Measurements from ENCODE around the gene OPA3. TPM values are rescaled to one million over a fixed set of nuclear protein-coding genes. Genes with fewer than 3 reads are reported as not detected.
A peak's percentile ranks its signal among the peaks of the same experiment; 100 is the strongest.

Gene OPA3
- total RNA-seq, 1 donor from 2014 or later = 14.8 TPM

DNA sequence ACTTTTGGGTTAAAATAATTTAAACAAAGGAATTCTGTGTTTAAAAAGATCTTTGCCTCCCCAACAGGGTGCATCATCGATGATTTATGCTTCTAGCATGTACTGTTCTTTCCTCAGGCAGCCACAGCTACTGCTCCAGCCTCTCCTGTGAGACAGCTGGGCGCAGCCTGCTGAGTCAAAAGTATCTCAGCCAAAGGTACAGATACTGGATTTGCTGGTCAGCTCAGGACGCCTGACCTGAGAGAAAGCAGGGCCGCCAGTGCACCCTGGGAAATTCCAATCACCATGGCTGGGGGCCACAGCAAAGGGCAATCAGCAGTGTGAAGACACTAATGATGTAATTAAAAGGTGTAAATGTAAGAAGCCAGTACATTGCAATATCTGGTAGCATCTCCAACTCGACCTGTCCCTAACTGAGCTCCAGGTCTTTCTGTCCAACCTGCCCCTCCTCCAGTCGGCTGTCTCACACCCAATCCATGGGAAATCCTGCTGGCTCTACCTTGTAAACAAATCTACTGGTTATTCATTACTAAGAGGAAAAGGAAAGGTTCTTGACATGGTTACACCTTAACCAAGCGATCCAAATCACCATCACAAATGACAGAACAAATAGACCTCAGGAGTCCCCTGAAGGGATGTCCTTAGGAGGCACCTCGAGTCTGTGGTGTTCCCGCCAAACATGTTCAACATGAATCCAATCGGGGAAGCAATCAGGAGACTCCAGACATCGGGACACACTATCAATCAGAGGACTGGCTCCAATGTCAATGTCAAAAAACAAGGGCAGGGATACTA, 7.3 kb downstream of the OPA3 start:
- no peak for DNase-seq (ENCODE audit: low read depth, low spot score)
- H3K4me3 Mint-ChIP-seq = no peak overlapping the region
- peaks cover under 1% of the 10 kb centered on the region for H3K36me3 Mint-ChIP-seq (ENCODE audit: low read depth)
- H3K27ac Mint-ChIP-seq (ENCODE audit: unreplicated experiment) = peak overlapping the region; percentile 27
- TF ChIP-seq, protein P1, sequence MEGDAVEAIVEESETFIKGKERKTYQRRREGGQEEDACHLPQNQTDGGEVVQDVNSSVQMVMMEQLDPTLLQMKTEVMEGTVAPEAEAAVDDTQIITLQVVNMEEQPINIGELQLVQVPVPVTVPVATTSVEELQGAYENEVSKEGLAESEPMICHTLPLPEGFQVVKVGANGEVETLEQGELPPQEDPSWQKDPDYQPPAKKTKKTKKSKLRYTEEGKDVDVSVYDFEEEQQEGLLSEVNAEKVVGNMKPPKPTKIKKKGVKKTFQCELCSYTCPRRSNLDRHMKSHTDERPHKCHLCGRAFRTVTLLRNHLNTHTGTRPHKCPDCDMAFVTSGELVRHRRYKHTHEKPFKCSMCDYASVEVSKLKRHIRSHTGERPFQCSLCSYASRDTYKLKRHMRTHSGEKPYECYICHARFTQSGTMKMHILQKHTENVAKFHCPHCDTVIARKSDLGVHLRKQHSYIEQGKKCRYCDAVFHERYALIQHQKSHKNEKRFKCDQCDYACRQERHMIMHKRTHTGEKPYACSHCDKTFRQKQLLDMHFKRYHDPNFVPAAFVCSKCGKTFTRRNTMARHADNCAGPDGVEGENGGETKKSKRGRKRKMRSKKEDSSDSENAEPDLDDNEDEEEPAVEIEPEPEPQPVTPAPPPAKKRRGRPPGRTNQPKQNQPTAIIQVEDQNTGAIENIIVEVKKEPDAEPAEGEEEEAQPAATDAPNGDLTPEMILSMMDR (conservative IDR thresholded peaks at IDR 0.05) = no peak
- no peaks in the 10 kb centered on the region for H3K9me3 Mint-ChIP-seq
- no peaks in the 10 kb centered on the region for H3K27me3 Mint-ChIP-seq (ENCODE audit: low read depth)
- H3K4me1 Mint-ChIP-seq = peaks cover 11% of the 10 kb centered on the region

DNA sequence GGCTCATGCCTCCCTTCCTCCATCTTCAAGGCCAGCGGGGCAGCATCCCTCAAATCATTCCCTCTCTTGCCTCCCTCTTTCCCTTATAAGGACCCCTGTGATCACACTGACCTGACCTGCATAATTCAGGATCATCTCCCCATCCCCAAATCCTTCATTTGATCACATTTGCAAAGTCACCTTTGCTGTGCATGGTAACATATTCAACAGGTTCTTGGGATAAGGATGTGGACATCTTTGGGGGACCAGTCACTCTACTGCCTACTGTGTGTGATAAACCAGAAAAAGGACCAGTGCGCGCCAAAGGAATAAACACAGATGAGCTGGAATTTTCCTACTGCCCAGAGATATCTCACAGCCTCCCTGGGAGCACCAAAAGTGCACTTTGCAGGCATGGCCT, 7.9 kb downstream of the OPA3 start:
- H3K4me1 Mint-ChIP-seq = peaks cover 9% of the 10 kb centered on the region
- no peak overlapping the region for H3K27ac Mint-ChIP-seq (ENCODE audit: unreplicated experiment)
- H3K27me3 Mint-ChIP-seq (ENCODE audit: low read depth) = no peaks in the 10 kb centered on the region
- TF ChIP-seq, protein P1 (conservative IDR thresholded peaks at IDR 0.05) = no peak
- no peaks in the 10 kb centered on the region for H3K9me3 Mint-ChIP-seq
- H3K36me3 Mint-ChIP-seq (ENCODE audit: low read depth) = no peaks in the 10 kb centered on the region
- DNase-seq (ENCODE audit: low read depth, low spot score) = no peak
- no peak overlapping the region for H3K4me3 Mint-ChIP-seq

DNA sequence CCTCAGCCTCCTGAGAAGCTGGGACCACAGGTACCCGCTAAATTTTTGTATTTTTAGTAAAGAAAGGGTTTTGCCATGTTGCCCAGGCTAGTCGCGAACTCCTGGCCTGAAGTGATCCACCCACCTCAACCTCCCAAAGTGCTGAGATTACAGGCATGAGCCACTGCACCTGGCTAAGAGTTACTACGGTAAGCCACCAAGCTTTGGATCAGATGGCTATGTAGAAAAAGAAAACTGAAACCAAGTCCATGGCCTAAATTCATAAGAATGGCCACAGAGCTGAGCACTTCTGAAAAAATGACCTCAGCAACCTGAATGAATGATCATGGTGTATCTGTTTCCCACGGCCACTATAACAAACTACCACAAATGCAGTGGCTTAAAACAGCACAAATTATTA, 9.4 kb downstream of the OPA3 start:
- TF ChIP-seq, protein P1 (conservative IDR thresholded peaks at IDR 0.05) = no peak
- Mint-ChIP-seq H3K9me3 (no peaks in the 10 kb centered on the region), H3K4me3 (no peak overlapping the region), H3K27ac (ENCODE audit: unreplicated experiment) (no peak overlapping the region), H3K4me1 (no peaks in the 10 kb centered on the region), H3K27me3 (ENCODE audit: low read depth) (no peaks in the 10 kb centered on the region), H3K36me3 (ENCODE audit: low read depth) (no peaks in the 10 kb centered on the region)
- no peak for DNase-seq (ENCODE audit: low read depth, low spot score)

DNA sequence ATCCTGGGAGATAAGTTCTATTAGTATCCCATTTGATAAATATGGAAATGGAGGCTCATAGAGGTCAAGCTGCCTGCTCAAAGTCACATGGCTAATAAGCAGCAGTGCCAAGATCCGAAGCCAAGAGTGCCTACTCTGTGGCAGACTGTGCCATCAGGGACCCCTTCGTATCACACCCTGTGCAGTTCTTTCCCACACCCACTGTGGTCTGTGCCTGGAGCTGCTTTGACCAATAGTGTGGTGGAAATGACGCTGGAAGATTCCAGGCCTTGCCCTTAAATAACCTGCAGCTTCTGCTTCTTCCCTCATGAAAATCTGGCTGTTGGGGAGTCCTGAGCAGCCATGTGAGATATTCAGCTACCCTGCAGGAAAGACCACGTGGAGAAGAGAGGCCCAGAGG, 10.1 kb downstream of the OPA3 start:
- Mint-ChIP-seq H3K4me1 (peaks cover 7% of the 10 kb centered on the region), H3K27ac (ENCODE audit: unreplicated experiment) (no peak overlapping the region)
- TF ChIP-seq, protein P1 (conservative IDR thresholded peaks at IDR 0.05) = no peak

DNA sequence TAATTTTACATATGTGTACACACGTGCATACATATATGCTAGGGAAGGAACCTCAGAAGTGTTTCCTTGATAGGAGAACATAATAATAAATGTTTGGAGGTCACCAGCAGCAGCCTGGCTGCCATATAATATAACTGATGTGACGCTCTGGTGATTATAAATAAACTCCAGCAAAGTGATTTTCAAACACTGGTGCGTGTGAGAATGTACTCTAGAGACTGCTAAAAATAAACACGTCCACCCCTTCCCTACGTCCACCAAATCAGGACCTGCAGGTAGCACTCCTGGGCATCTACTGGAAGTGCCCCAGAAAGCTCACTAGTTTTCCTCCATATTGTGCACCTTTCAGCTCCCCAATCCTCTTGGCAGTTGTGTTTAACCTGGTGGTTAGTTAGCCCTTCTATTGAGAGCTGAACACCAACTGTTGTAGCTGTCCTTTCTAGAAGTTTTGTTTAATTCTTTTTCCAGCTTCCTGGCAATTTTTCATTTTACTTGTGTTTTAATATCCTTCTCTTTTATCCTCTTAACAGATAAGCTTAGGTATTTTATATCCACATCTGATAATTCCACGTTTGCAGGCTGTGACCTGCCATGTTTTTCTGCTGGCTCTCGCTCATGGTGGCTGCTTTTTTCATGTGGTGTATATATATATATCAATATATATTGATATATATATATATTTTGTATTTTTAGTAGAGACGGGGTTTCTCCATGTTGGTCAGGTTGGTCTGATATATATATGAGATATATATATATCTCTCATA, 13.0 kb downstream of the OPA3 start:
- Mint-ChIP-seq H3K36me3 (ENCODE audit: low read depth) (no peaks in the 10 kb centered on the region), H3K27me3 (ENCODE audit: low read depth) (no peaks in the 10 kb centered on the region), H3K9me3 (no peaks in the 10 kb centered on the region), H3K27ac (ENCODE audit: unreplicated experiment) (no peak overlapping the region), H3K4me1 (peaks cover 7% of the 10 kb centered on the region), H3K4me3 (no peak overlapping the region)
- DNase-seq (ENCODE audit: low read depth, low spot score) = no peak
- TF ChIP-seq, protein P1 (conservative IDR thresholded peaks at IDR 0.05) = no peak

More for the DNA sequence above, 10.1 kb downstream of the OPA3 start:
- H3K36me3 Mint-ChIP-seq (ENCODE audit: low read depth) = no peaks in the 10 kb centered on the region
- no peaks in the 10 kb centered on the region for H3K27me3 Mint-ChIP-seq (ENCODE audit: low read depth)
- DNase-seq (ENCODE audit: low read depth, low spot score) = no peak
- no peaks in the 10 kb centered on the region for H3K9me3 Mint-ChIP-seq
- no peak overlapping the region for H3K4me3 Mint-ChIP-seq

All from neural crest cell (in vitro differentiated cells).